ENCODE data around the gene RALGPS1.

Gene RALGPS1

GRCh38 chr9:127022913-127023660, 108.5 kb downstream of the RALGPS1 start:
- DNase-seq = no peak

GRCh38 chr9:127025042-127025441, 110.5 kb downstream of the RALGPS1 start:
- DNase-seq = no peak

- DNase-seq = no peak
Measured at GRCh38 chr9:127027694-127028093, 113.1 kb downstream of the RALGPS1 start.

GRCh38 chr9:127029548-127029947, 115.0 kb downstream of the RALGPS1 start:
- no peak for DNase-seq

GRCh38 chr9:127030814-127031740, 116.5 kb downstream of the RALGPS1 start:
- DNase-seq = no peak

GRCh38 chr9:127032256-127032655, 117.7 kb downstream of the RALGPS1 start:
- DNase-seq = no peak

- DNase-seq = no peak
Measured at GRCh38 chr9:127033061-127033460, 118.5 kb downstream of the RALGPS1 start.

GRCh38 chr9:127033789-127034188, 119.2 kb downstream of the RALGPS1 start:
- DNase-seq = no peak

GRCh38 chr9:127034691-127035090, 120.1 kb downstream of the RALGPS1 start:
- no peak for DNase-seq

GRCh38 chr9:127035423-127035822, 120.8 kb downstream of the RALGPS1 start:
- DNase-seq = no peak

GRCh38 chr9:127035948-127036347, 121.4 kb downstream of the RALGPS1 start:
- DNase-seq = no peak

GRCh38 chr9:127036437-127036836, 121.9 kb downstream of the RALGPS1 start:
- DNase-seq = no peak

GRCh38 chr9:127038531-127038930, 123.9 kb downstream of the RALGPS1 start:
- no peak for DNase-seq

GRCh38 chr9:127039492-127039891, 124.9 kb downstream of the RALGPS1 start:
- DNase-seq = no peak

GRCh38 chr9:127045148-127045547, 130.6 kb downstream of the RALGPS1 start:
- no peak for DNase-seq

GRCh38 chr9:127047971-127048370, 133.4 kb downstream of the RALGPS1 start:
- DNase-seq = no peak

- DNase-seq = no peak
Measured at GRCh38 chr9:127049044-127049443, 134.5 kb downstream of the RALGPS1 start.

- no peak for DNase-seq
Measured at GRCh38 chr9:127049581-127049980, 135.0 kb downstream of the RALGPS1 start.

GRCh38 chr9:127050152-127050551, 135.6 kb downstream of the RALGPS1 start:
- no peak for DNase-seq

GRCh38 chr9:127050591-127051001, 136.0 kb downstream of the RALGPS1 start:
- DNase-seq = no peak

GRCh38 chr9:127051881-127052595, 137.5 kb downstream of the RALGPS1 start:
- DNase-seq = no peak

- DNase-seq = no peak
Measured at GRCh38 chr9:127053057-127053821, 138.7 kb downstream of the RALGPS1 start.

- no peak for DNase-seq
Measured at GRCh38 chr9:127053960-127054359, 139.4 kb downstream of the RALGPS1 start.

All from NCI-H1092 (cell line).